NT2/D1 (cell line): ENCODE measurements around the gene GCLC.

Experiments used
- DNase-seq: peaks from one replicate; pipeline ENCODE4 v3.0.0-alpha.2; 2011; ENCODE audit warnings: low read depth, low spot score
- H3K27me3 ChIP-seq: 2 replicates; pipeline ENCODE4 v1.6.0; 2011; ENCODE audit warnings: mild to moderate bottlenecking; ENCODE audit not compliant: insufficient read length, insufficient read depth
- H3K36me3 ChIP-seq: 2 replicates; pipeline ENCODE4 v1.6.1; 2011; ENCODE audit warnings: mild to moderate bottlenecking, low read length, mixed read lengths; ENCODE audit not compliant: insufficient read depth, insufficient read length
- H3K4me1 ChIP-seq: 2 replicates; pipeline ENCODE4 v1.5.1; 2011; ENCODE audit not compliant: insufficient read depth, insufficient read length
- H3K4me3 ChIP-seq: 2 replicates; pipeline ENCODE4 v1.5.1; 2011; ENCODE audit warnings: low read depth; ENCODE audit not compliant: insufficient read length
- H3K9ac ChIP-seq: 2 replicates; pipeline ENCODE4 v1.6.0; 2011; ENCODE audit warnings: low read depth; ENCODE audit not compliant: insufficient read length
- H3K9me3 ChIP-seq: 2 replicates; pipeline ENCODE4 v1.5.1; 2011; ENCODE audit warnings: mild to moderate bottlenecking, low read length; ENCODE audit not compliant: insufficient read depth
- SUZ12 ChIP-seq: IDR thresholded peaks from 2 replicates; pipeline ENCODE4 v1.6.1; 2011; ENCODE audit not compliant: insufficient read length, insufficient read depth; ENCODE audit errors: extremely low read depth
- YY1 ChIP-seq: IDR thresholded peaks from 2 replicates; pipeline ENCODE4 v1.6.1; 2011; ENCODE audit not compliant: insufficient read length, insufficient read depth
- ZNF274 ChIP-seq: IDR thresholded peaks from 2 replicates; pipeline ENCODE4 v1.6.1; 2011; ENCODE audit warnings: mild to moderate bottlenecking, low read depth, low read length

The GCLC gene

GRCh38 chr6:53513056-53513455 is 31.8 kb downstream of the GCLC start:
- H3K4me3 ChIP-seq, result no peak overlapping the region
- H3K9me3 ChIP-seq, result no peaks in the 10 kb centered on the region
- no peaks in the 10 kb centered on the region for H3K27me3 ChIP-seq
- no peak for DNase-seq
- H3K9ac ChIP-seq, result no peak overlapping the region
- TF ChIP-seq YY1 (no peak), SUZ12 (no peak), ZNF274 (no peak)
- no peaks in the 10 kb centered on the region for H3K4me1 ChIP-seq
- H3K36me3 ChIP-seq, result peaks cover 39% of the 10 kb centered on the region

- no peaks in the 10 kb centered on the region for H3K9me3 ChIP-seq
- peaks cover 41% of the 10 kb centered on the region for H3K36me3 ChIP-seq
- H3K4me1 ChIP-seq, result no peaks in the 10 kb centered on the region
- no peaks in the 10 kb centered on the region for H3K27me3 ChIP-seq
- TF ChIP-seq ZNF274 (no peak), YY1 (no peak), SUZ12 (no peak)
- H3K9ac ChIP-seq, result no peak overlapping the region
- H3K4me3 ChIP-seq, result no peak overlapping the region
- DNase-seq, result no peak
Observed at GRCh38 chr6:53512626-53513025, 32.3 kb downstream of the GCLC start.

GRCh38 chr6:53510746-53511145 is 34.2 kb downstream of the GCLC start:
- TF ChIP-seq ZNF274, result no peak
- TF ChIP-seq YY1, result no peak
- no peak for TF ChIP-seq SUZ12
- no peaks in the 10 kb centered on the region for H3K4me1 ChIP-seq
- no peaks in the 10 kb centered on the region for H3K27me3 ChIP-seq
- no peak overlapping the region for H3K4me3 ChIP-seq
- no peaks in the 10 kb centered on the region for H3K9me3 ChIP-seq
- DNase-seq, result no peak
- H3K9ac ChIP-seq, result no peak overlapping the region
- H3K36me3 ChIP-seq, result peaks cover 50% of the 10 kb centered on the region

- Histone ChIP-seq H3K4me1 (no peaks in the 10 kb centered on the region), H3K9me3 (no peaks in the 10 kb centered on the region), H3K27me3 (no peaks in the 10 kb centered on the region), H3K36me3 (peaks cover 58% of the 10 kb centered on the region), H3K4me3 (no peak overlapping the region), H3K9ac (no peak overlapping the region)
- TF ChIP-seq YY1, result no peak
- no peak for TF ChIP-seq ZNF274
- no peak for TF ChIP-seq SUZ12
- no peak for DNase-seq
Observed at GRCh38 chr6:53506872-53507271, 38.0 kb downstream of the GCLC start.

- Histone ChIP-seq H3K4me1 (no peaks in the 10 kb centered on the region), H3K9ac (no peak overlapping the region), H3K27me3 (no peaks in the 10 kb centered on the region), H3K36me3 (peaks cover 63% of the 10 kb centered on the region), H3K9me3 (no peaks in the 10 kb centered on the region), H3K4me3 (no peak overlapping the region)
- no peak for TF ChIP-seq SUZ12
- TF ChIP-seq ZNF274, result no peak
- no peak for TF ChIP-seq YY1
- DNase-seq, result no peak
Observed at GRCh38 chr6:53504512-53504911, 40.4 kb downstream of the GCLC start.

- peaks cover 69% of the 10 kb centered on the region for H3K36me3 ChIP-seq
- no peaks in the 10 kb centered on the region for H3K27me3 ChIP-seq
- no peak overlapping the region for H3K4me3 ChIP-seq
- no peaks in the 10 kb centered on the region for H3K4me1 ChIP-seq
- no peak for DNase-seq
- no peaks in the 10 kb centered on the region for H3K9me3 ChIP-seq
- H3K9ac ChIP-seq, result no peak overlapping the region
- TF ChIP-seq ZNF274, result no peak
- TF ChIP-seq SUZ12, result no peak
- TF ChIP-seq YY1, result no peak
Observed at GRCh38 chr6:53503060-53503459, 41.8 kb downstream of the GCLC start.

- H3K9ac ChIP-seq, result no peak overlapping the region
- no peak for TF ChIP-seq YY1
- TF ChIP-seq ZNF274, result no peak
- no peak for TF ChIP-seq SUZ12
- H3K4me3 ChIP-seq, result no peak overlapping the region
- no peak for DNase-seq
- peaks cover 57% of the 10 kb centered on the region for H3K36me3 ChIP-seq
- no peaks in the 10 kb centered on the region for H3K4me1 ChIP-seq
- H3K9me3 ChIP-seq, result no peaks in the 10 kb centered on the region
- no peaks in the 10 kb centered on the region for H3K27me3 ChIP-seq
Observed at GRCh38 chr6:53501432-53501831, 43.5 kb downstream of the GCLC start.

GRCh38 chr6:53500095-53500494 is 44.8 kb downstream of the GCLC start:
- no peak for TF ChIP-seq YY1
- TF ChIP-seq SUZ12, result no peak
- no peak for TF ChIP-seq ZNF274
- Histone ChIP-seq H3K9me3 (no peaks in the 10 kb centered on the region), H3K27me3 (no peaks in the 10 kb centered on the region), H3K9ac (no peak overlapping the region), H3K4me3 (no peak overlapping the region), H3K4me1 (no peaks in the 10 kb centered on the region), H3K36me3 (peaks cover 44% of the 10 kb centered on the region)
- DNase-seq, result no peak
